GM12878 (cell line): Measurements from ENCODE around the gene LACRT. TPM values are rescaled to one million over a fixed set of nuclear protein-coding genes. Genes with fewer than 3 reads are reported as not detected.

Experiments used
- ATAC-seq: fragments of 200-7000 bp; cut with Tn5 transposase; 3 replicates; pipeline ENCODE4 v1.9.1; 2020; ENCODE audit warnings: mild to moderate bottlenecking, moderate library complexity
- BruUV-seq: library from RNA; stranded (reverse); fragments of 400-500 nt; replicated peaks from 2 replicates; lab custom pipeline; 2021; lab: Mats Ljungman, UMichigan
- CTCF ChIA-PET: fragments of 300-600 bp; sonication (Branson Sonifier 250); formaldehyde crosslinking; extraction: SDS; loops from one replicate; lab custom pipeline; 2021; ENCODE audit warnings: inconsistent platforms; lab: Yijun Ruan, JAX
- POLR2A ChIA-PET: fragments of 350-600 bp; formaldehyde crosslinking; extraction: SDS; loops from one replicate; lab custom pipeline; 2021; ENCODE audit warnings: inconsistent platforms; lab: Charles Lee
- RAD21 ChIA-PET: fragments of 300-600 bp; sonication (Branson Sonifier 250); formaldehyde crosslinking; loops from one replicate; lab custom pipeline; 2023; ENCODE audit warnings: antibody characterized with exemption; ENCODE audit not compliant: unreplicated experiment; lab: Charles Lee
- SMC1A ChIA-PET: fragments of 300-600 bp; sonication (Branson Sonifier 250); formaldehyde crosslinking; loops from one replicate; lab custom pipeline; 2023; ENCODE audit not compliant: unreplicated experiment, uncharacterized antibody; lab: Charles Lee
- DNase-seq: peaks from one replicate; pipeline ENCODE4 v3.0.0-alpha.2; 2011; ENCODE audit warnings: low read depth, low spot score
- FAIRE-seq: peaks from 3 replicates; lab custom pipeline; 2011; peaks lifted over from hg19 to GRCh38; lab: Jason Lieb, UNC
- H2AFZ ChIP-seq: 2 replicates; pipeline ENCODE4 v1.6.0; 2011; ENCODE audit warnings: low read depth, low read length, control low read depth; ENCODE audit not compliant: control insufficient read depth
- H3K27ac ChIP-seq: 2 replicates; pipeline ENCODE4 v1.5.1; 2011; ENCODE audit warnings: control low read depth; ENCODE audit not compliant: control insufficient read depth, insufficient read depth
- H3K27me3 ChIP-seq, 2 experiments: replicated peaks in 1 of 2; 2 replicates each; pipeline versions ENCODE4 v1.6.0 to v1.6.1; 2011; ENCODE audit warnings: low read length in 1 of 2; ENCODE audit not compliant: control insufficient read depth in 2 of 2, insufficient read depth in 2 of 2
- H3K36me3 ChIP-seq, 2 experiments: 2 replicates each; pipeline ENCODE4 v1.5.1; 2011; ENCODE audit warnings: low read length in 1 of 2; ENCODE audit not compliant: control insufficient read depth in 2 of 2, insufficient read depth in 2 of 2
- H3K4me1 ChIP-seq: 2 replicates; pipeline ENCODE4 v1.6.1; 2011; ENCODE audit warnings: mild to moderate bottlenecking, low read length, moderate library complexity, mixed read lengths; ENCODE audit not compliant: control insufficient read depth, insufficient read depth
- H3K4me2 ChIP-seq: 2 replicates; pipeline ENCODE4 v1.6.0; 2011; ENCODE audit warnings: control low read depth; ENCODE audit not compliant: control insufficient read depth, insufficient read depth
- H3K4me3 ChIP-seq: fragments of 200-600 bp; sonication (generic); 2 replicates; pipeline ENCODE4 v1.5.1; 2016
- H3K79me2 ChIP-seq: 2 replicates; pipeline ENCODE4 v1.6.0; 2011; ENCODE audit warnings: low read length; ENCODE audit not compliant: control insufficient read depth, insufficient read depth
- H3K9ac ChIP-seq: 2 replicates; pipeline ENCODE4 v1.8.0; 2011; ENCODE audit warnings: low read length, control low read depth, mixed read lengths; ENCODE audit not compliant: control insufficient read depth, insufficient read depth
- H3K9me3 ChIP-seq: replicated peaks from 3 replicates; pipeline ENCODE4 v1.5.1; 2011; ENCODE audit warnings: mild to moderate bottlenecking, low read length; ENCODE audit not compliant: control insufficient read depth, insufficient read depth
- H4K20me1 ChIP-seq: 2 replicates; pipeline ENCODE4 v1.6.0; 2011; ENCODE audit not compliant: control insufficient read depth, insufficient read depth
- BHLHE40 ChIP-seq, 2 experiments: fragments of 450-650 bp in 1 of 2; IDR thresholded peaks; 2 replicates each; pipeline ENCODE4 v1.6.1; 2011 to 2017; ENCODE audit warnings: low read depth in 2 of 2, borderline replicate concordance in 1 of 2, improper control_type of control experiment in 1 of 2, low read length in 1 of 2, mild to moderate bottlenecking in 1 of 2
- ETV6 ChIP-seq, 2 experiments: fragments of 450-650 bp in 1 of 2; IDR thresholded peaks in 1 of 2; conservative IDR thresholded peaks in 1 of 2; 2 replicates each; pipeline ENCODE4 v1.6.1; 2014; ENCODE audit warnings: antibody characterized with exemption in 1 of 2, borderline replicate concordance in 1 of 2, low read depth in 1 of 2, mild to moderate bottlenecking in 1 of 2, moderate library complexity in 1 of 2
- NBN ChIP-seq: fragments of 450-650 bp; IDR thresholded peaks from 2 replicates; pipeline ENCODE4 v1.6.1; 2016
- SREBF1 ChIP-seq: IDR thresholded peaks from 2 replicates; pipeline ENCODE4 v1.6.1; 2012; ENCODE audit warnings: mild to moderate bottlenecking, low read length
- SREBF2 ChIP-seq: IDR thresholded peaks from 2 replicates; pipeline ENCODE4 v1.6.1; 2012; ENCODE audit warnings: mild to moderate bottlenecking, low read length
- WGBS: methylation state at CpG from one replicate; pipeline ENCODE4 v1.1.6; 2016; ENCODE audit warnings: low lambda C conversion rate; ENCODE audit not compliant: insufficient replicate concordance, insufficient coverage; ENCODE audit errors: missing lambda C conversion rate; 5-methylcytosine and 5-hydroxymethylcytosine counted together
- in situ Hi-C: fragments of 300-500 bp; cut with MboI; formaldehyde crosslinking; loops from 9 replicates; pipeline ENCODE4 v1.14.3; 2018; ENCODE audit warnings: mixed read lengths
- intact Hi-C: fragments of 100-400 bp; cut with micrococcal nuclease; formaldehyde crosslinking; loops from one replicate; pipeline ENCODE4 v1.14.2; 2022; ENCODE audit not compliant: unreplicated experiment
- polyA plus RNA-seq, 11 experiments: library from polyadenylated mRNA; depleted of rRNA in 4 of 11; unstranded in 6 of 11; stranded (reverse) in 5 of 11; fragments of >200 nt; fragmentation: Nextera tagmentation in 4 of 11; fragmentation: Illumina TruSeq in 1 of 11; extraction: Ambion mirVana in 4 of 11; extraction: Trizol in 1 of 11; gene quantifications; 1 replicate in 1 of 11; 2 replicates in 10 of 11; pipeline versions ENCODE4 v1.2.1 to v1.2.3, GENCODE V29; 2011 to 2016; ENCODE audit warnings: inconsistent platforms in 2 of 11, missing spikeins in 2 of 11, low read depth in 1 of 11
- total RNA-seq, 4 experiments: library from RNA; depleted of rRNA in 3 of 4; stranded (reverse); fragments of >200 nt in 3 of 4; fragmentation: Illumina TruSeq in 1 of 4; extraction: Trizol in 1 of 4; gene quantifications; 2 replicates each; pipeline versions ENCODE4 v1.2.1 to v1.2.3, GENCODE V29; 2013 to 2021
- TF ChIP-seq, protein P1 (sequence below): IDR thresholded peaks from 2 replicates; pipeline ENCODE4 v1.6.1; 2012; ENCODE audit warnings: low read depth, low read length, improper control_type of control experiment
- TF ChIP-seq, protein P2 (sequence below): fragments of 450-650 bp; IDR thresholded peaks from 2 replicates; pipeline ENCODE4 v1.6.1; 2016; ENCODE audit warnings: mild to moderate bottlenecking

LACRT gene
- total and polyA plus RNA-seq, 10 of the 15 experiments (the other 5 are each of a cell fraction or from before 2014, with no cell fraction given): not detected

DNA sequence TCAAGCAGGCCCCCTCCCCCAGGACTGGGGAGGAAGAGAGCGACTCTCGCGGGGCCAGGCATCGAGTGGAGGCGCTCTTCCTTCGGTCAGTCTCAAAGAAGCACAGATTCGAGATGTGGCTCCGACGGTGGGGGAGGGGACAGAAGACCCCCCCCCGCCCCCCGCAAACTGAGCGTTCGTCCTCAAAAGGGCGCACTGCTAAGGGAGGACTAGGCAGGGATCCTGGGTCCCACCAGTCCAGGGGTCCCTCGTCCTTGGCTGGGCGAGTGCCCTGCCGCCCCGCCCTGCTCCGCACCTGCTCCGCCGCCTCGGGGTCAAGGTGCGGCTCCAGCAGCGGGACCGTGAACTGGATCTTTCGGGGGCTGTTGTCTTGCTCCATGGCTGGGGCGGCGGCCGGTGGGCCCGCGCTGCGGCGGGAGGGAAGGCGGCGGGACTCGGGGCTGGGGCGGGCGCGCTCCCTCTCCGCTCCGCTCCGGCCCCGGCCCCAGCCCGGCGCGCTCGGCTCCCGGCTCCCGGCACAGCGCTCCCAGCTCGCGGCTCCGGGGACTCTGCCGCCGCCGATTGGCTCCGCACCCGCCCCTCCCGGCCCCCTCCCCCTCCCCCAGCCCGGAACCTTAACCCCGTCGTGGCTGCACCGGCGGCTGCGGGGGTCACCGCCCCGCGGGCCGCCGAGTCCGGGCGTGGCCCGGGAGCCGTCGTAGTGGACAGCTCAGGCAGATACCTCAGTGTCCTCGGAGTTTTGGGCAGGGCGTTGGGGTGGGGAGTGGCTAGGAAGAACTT is 46.4 kb downstream of the LACRT start, which contains the start of gene PPP1R1A:
PPP1R1A (minus strand) TSS at position 550 of the 780 bp plus-strand sequence; CDS start at position 379, 171 bp downstream.
- no TSS peak for BruUV-seq
- Histone ChIP-seq H3K4me1 (no peaks in the 10 kb centered on the region), H3K79me2 (no peaks in the 10 kb centered on the region), H2AFZ (no peak within 1 kb of the TSS), H3K27ac (no peak within 1 kb of the TSS), H3K4me3 (no peak within 1 kb of the TSS), H3K27me3 (peaks cover 0 to 14% of the 10 kb centered on the region in 2 experiments), H3K9ac (no peak within 1 kb of the TSS), H3K4me2 (no peak within 1 kb of the TSS), H3K9me3 (no peaks in the 10 kb centered on the region), H4K20me1 (no peaks in the 10 kb centered on the region), H3K36me3 (no peaks in the 10 kb centered on the region)
- FAIRE-seq: no peak
- ChIA-PET RAD21 (no interaction called here), SMC1A (no interaction called here), POLR2A (no interaction called here), CTCF (no interaction called here)
- in situ Hi-C loops (no loop called here), intact Hi-C loops (no loop called here)
- ATAC-seq: no peak
- DNase-seq: no peak
- 35% methylated on average over 43 of the region's 77 CpGs for WGBS
- TF ChIP-seq, protein P1, sequence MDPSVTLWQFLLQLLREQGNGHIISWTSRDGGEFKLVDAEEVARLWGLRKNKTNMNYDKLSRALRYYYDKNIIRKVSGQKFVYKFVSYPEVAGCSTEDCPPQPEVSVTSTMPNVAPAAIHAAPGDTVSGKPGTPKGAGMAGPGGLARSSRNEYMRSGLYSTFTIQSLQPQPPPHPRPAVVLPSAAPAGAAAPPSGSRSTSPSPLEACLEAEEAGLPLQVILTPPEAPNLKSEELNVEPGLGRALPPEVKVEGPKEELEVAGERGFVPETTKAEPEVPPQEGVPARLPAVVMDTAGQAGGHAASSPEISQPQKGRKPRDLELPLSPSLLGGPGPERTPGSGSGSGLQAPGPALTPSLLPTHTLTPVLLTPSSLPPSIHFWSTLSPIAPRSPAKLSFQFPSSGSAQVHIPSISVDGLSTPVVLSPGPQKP: no peak
- no peak for TF ChIP-seq ETV6 (conservative IDR thresholded peaks at IDR 0.05 in 1 of 2, IDR thresholded peaks at IDR 0.05 in 1 of 2; ENCODE audit: borderline replicate concordance in 1 of 2, low read depth in 1 of 2)
- TF ChIP-seq SREBF1: no peak
- TF ChIP-seq, protein P2, sequence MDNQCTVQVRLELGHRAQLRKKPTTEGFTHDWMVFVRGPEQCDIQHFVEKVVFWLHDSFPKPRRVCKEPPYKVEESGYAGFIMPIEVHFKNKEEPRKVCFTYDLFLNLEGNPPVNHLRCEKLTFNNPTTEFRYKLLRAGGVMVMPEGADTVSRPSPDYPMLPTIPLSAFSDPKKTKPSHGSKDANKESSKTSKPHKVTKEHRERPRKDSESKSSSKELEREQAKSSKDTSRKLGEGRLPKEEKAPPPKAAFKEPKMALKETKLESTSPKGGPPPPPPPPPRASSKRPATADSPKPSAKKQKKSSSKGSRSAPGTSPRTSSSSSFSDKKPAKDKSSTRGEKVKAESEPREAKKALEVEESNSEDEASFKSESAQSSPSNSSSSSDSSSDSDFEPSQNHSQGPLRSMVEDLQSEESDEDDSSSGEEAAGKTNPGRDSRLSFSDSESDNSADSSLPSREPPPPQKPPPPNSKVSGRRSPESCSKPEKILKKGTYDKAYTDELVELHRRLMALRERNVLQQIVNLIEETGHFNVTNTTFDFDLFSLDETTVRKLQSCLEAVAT: no peak
- TF ChIP-seq SREBF2: no peak
- TF ChIP-seq NBN: no peak
- TF ChIP-seq BHLHE40 (IDR thresholded peaks at IDR 0.05; ENCODE audit: borderline replicate concordance in 1 of 2, low read depth in 2 of 2, low read length in 1 of 2): no peak
